ENCODE data around the gene NTSR1.

NTSR1 gene

GRCh38 chr20:62778601-62779416 is 70.2 kb downstream of the NTSR1 start:
- ATAC-seq (ENCODE audit: low read depth): no peak
- DNase-seq (ENCODE audit: low spot score): no peak
- Histone ChIP-seq H3K27ac (ENCODE audit: poor library complexity, severe bottlenecking) (no peak overlapping the region), H3K4me3 (ENCODE audit: severe bottlenecking) (no peak overlapping the region), H3K9me3 (ENCODE audit: severe bottlenecking) (no peaks in the 10 kb centered on the region), H3K4me1 (ENCODE audit: insufficient read depth, poor library complexity, severe bottlenecking) (peaks cover 11% of the 10 kb centered on the region), H3K27me3 (ENCODE audit: insufficient read depth, poor library complexity, severe bottlenecking) (no peaks in the 10 kb centered on the region), H3K36me3 (ENCODE audit: low read depth) (no peaks in the 10 kb centered on the region)
- no peak for TF ChIP-seq CTCF (IDR thresholded peaks at IDR 0.05; ENCODE audit: poor library complexity, severe bottlenecking)

DNA sequence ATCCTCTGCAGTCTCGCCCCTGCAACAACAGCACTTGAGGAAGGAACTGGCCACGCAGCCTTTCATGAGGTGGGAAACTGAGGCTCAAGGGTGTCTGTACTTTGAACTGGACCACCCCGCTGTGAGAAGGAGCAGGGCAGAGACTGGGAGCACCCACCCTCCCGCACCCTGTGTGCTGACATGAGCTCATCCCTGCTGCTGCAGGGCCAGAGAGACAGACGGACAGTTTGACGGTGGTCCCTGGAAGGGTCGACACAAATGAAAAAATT is 70.7 kb downstream of the NTSR1 start:
- TF ChIP-seq CTCF (IDR thresholded peaks at IDR 0.05; ENCODE audit: poor library complexity, severe bottlenecking): no peak
- H3K27me3 ChIP-seq (ENCODE audit: insufficient read depth, poor library complexity, severe bottlenecking): no peaks in the 10 kb centered on the region

DNA sequence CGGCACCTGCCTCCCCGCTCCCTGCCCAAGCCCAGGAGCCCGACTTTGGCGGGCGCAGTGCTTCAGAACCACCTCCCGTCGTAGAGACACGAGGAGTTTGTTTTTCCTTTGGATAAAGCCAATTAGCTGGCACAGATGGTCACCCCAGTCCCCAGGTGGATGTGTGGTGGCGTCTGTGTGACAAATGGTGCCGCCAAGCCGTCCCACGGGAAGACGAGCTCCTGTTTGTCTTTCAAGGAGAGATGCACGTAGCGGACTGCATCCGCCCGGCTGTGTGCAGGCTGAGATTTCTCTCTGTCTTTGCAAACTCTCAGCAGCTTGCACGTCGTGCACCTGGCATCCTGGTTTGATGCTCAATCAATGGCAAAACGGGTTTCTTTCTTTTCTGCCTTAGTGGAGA is 71.6 kb downstream of the NTSR1 start:
- H3K27me3 ChIP-seq (ENCODE audit: insufficient read depth, poor library complexity, severe bottlenecking): no peaks in the 10 kb centered on the region
- no peaks in the 10 kb centered on the region for H3K36me3 ChIP-seq (ENCODE audit: low read depth)
- no peak overlapping the region for H3K27ac ChIP-seq (ENCODE audit: poor library complexity, severe bottlenecking)
- ATAC-seq (ENCODE audit: low read depth): no peak
- no peak overlapping the region for H3K4me3 ChIP-seq (ENCODE audit: severe bottlenecking)
- no peaks in the 10 kb centered on the region for H3K9me3 ChIP-seq (ENCODE audit: severe bottlenecking)
- DNase-seq (ENCODE audit: low spot score): no peak
- TF ChIP-seq CTCF (IDR thresholded peaks at IDR 0.05; ENCODE audit: poor library complexity, severe bottlenecking): no peak
- H3K4me1 ChIP-seq (ENCODE audit: insufficient read depth, poor library complexity, severe bottlenecking): peaks cover 8% of the 10 kb centered on the region

More for the DNA sequence above, 70.7 kb downstream of the NTSR1 start:
- H3K9me3 ChIP-seq (ENCODE audit: severe bottlenecking): no peaks in the 10 kb centered on the region
- peaks cover 8% of the 10 kb centered on the region for H3K4me1 ChIP-seq (ENCODE audit: insufficient read depth, poor library complexity, severe bottlenecking)
- H3K36me3 ChIP-seq (ENCODE audit: low read depth): no peaks in the 10 kb centered on the region
- H3K4me3 ChIP-seq (ENCODE audit: severe bottlenecking): no peak overlapping the region
- DNase-seq (ENCODE audit: low spot score): no peak
- no peak for ATAC-seq (ENCODE audit: low read depth)
- no peak overlapping the region for H3K27ac ChIP-seq (ENCODE audit: poor library complexity, severe bottlenecking)

DNA sequence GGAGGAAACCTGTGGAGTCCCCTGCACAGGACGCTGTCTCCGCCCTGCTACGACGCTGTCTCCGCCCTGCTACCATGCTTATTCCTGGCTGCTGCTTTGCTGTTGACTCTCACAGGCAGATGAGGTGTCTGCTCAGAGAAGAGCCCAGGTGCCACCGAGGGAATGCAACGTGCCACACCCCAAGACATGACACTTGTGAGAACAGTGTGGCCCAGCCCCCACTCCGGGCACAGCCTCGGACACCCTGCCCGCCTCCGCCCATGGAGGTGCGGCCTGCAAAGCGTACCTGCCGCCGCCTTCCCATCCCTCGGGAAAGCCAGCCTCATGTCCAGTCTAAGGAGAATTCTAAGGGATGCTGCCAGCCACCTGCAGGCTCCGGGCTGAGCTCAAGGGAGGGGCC is 72.1 kb downstream of the NTSR1 start:
- Histone ChIP-seq H3K4me1 (ENCODE audit: insufficient read depth, poor library complexity, severe bottlenecking) (peaks cover 8% of the 10 kb centered on the region), H3K4me3 (ENCODE audit: severe bottlenecking) (no peak overlapping the region), H3K27me3 (ENCODE audit: insufficient read depth, poor library complexity, severe bottlenecking) (no peaks in the 10 kb centered on the region), H3K9me3 (ENCODE audit: severe bottlenecking) (no peaks in the 10 kb centered on the region), H3K27ac (ENCODE audit: poor library complexity, severe bottlenecking) (no peak overlapping the region), H3K36me3 (ENCODE audit: low read depth) (no peaks in the 10 kb centered on the region)
- TF ChIP-seq CTCF (IDR thresholded peaks at IDR 0.05; ENCODE audit: poor library complexity, severe bottlenecking): no peak
- ATAC-seq (ENCODE audit: low read depth) (no peak), DNase-seq (ENCODE audit: low spot score) (no peak)

GRCh38 chr20:62782149-62782892 is 73.7 kb downstream of the NTSR1 start:
- no peaks in the 10 kb centered on the region for H3K36me3 ChIP-seq (ENCODE audit: low read depth)
- DNase-seq (ENCODE audit: low spot score) (no peak), ATAC-seq (ENCODE audit: low read depth) (no peak)
- H3K27me3 ChIP-seq (ENCODE audit: insufficient read depth, poor library complexity, severe bottlenecking): no peaks in the 10 kb centered on the region
- H3K27ac ChIP-seq (ENCODE audit: poor library complexity, severe bottlenecking): no peak overlapping the region
- no peaks in the 10 kb centered on the region for H3K9me3 ChIP-seq (ENCODE audit: severe bottlenecking)
- no peaks in the 10 kb centered on the region for H3K4me1 ChIP-seq (ENCODE audit: insufficient read depth, poor library complexity, severe bottlenecking)
- H3K4me3 ChIP-seq (ENCODE audit: severe bottlenecking): no peak overlapping the region
- TF ChIP-seq CTCF (IDR thresholded peaks at IDR 0.05; ENCODE audit: poor library complexity, severe bottlenecking): no peak

Measured in RWPE2 (cell line).